GM13976 (cell line): Measurements from ENCODE around the gene KSR1.

ENCODE experiments used
- DNase-seq: peaks from one replicate; pipeline ENCODE4 v3.0.0; 2012; ENCODE audit warnings: low spot score
- CTCF ChIP-seq: IDR thresholded peaks from 2 replicates; pipeline ENCODE4 v1.5.1; 2012; ENCODE audit warnings: borderline replicate concordance, mild to moderate bottlenecking; ENCODE audit not compliant: insufficient read depth; ENCODE audit errors: extremely low read depth, missing control alignments, control extremely low read depth
- in situ Hi-C: fragments of 300-500 bp; cut with MboI; formaldehyde crosslinking; loops from one replicate; pipeline ENCODE4 v1.12.0; 2022; ENCODE audit warnings: low sequenced_read_pairs, mixed read lengths, inconsistent platforms; ENCODE audit not compliant: unreplicated experiment

KSR1 gene

GRCh38 chr17:27539794-27540317, 83.6 kb downstream of the KSR1 start:
- in situ Hi-C loops, result loop anchor here (10.0 kb wide), 1 partner anchor 165 kb away; no protein-coding TSS in a partner anchor

DNA sequence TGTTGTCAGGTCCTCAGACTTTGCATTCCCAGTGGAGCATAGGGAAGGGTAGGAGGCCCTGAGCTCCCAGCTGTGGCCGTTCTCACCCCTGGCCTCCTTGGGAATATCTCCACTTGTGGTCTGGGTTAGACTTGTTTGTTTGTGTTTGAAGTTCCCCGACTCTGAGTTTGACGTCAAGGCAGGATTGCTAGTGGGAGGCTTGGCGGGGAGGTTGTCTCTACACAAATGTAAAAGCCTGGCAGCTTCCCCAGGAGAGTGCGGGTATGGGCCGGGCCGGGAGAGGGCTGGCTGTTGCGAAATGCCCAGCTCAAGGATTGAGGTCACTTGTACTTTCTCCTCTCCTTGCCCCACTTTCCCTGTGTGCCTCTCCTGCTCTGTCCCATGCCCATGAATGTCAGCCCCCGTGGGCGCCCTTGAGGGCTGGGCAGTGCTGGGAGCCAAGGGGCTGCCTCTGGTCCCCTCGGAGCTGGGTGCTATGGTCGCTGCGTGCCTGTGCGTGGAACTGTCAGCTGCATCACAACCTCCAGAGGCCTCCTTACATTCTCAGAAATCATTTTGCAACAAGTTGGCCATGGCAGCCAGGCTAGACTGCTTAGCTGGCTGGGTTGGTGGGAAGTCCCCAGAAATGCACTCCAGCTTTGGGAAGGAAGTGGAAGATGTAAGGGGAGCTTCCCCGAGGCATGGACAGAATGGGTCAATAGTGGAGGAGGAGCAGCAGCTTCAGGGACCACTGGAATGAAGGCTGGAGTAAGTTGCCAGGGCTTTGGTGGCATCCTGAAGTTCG, 84.3 kb downstream of the KSR1 start:
- TF ChIP-seq CTCF, result no peak
- in situ Hi-C loops, result loop anchor here (10.0 kb wide), 1 partner anchor 166 kb away; no protein-coding TSS in a partner anchor

More at GRCh38 chr17:27539794-27540317, 83.6 kb downstream of the KSR1 start:
- no peak for DNase-seq
- no peak for TF ChIP-seq CTCF

DNA sequence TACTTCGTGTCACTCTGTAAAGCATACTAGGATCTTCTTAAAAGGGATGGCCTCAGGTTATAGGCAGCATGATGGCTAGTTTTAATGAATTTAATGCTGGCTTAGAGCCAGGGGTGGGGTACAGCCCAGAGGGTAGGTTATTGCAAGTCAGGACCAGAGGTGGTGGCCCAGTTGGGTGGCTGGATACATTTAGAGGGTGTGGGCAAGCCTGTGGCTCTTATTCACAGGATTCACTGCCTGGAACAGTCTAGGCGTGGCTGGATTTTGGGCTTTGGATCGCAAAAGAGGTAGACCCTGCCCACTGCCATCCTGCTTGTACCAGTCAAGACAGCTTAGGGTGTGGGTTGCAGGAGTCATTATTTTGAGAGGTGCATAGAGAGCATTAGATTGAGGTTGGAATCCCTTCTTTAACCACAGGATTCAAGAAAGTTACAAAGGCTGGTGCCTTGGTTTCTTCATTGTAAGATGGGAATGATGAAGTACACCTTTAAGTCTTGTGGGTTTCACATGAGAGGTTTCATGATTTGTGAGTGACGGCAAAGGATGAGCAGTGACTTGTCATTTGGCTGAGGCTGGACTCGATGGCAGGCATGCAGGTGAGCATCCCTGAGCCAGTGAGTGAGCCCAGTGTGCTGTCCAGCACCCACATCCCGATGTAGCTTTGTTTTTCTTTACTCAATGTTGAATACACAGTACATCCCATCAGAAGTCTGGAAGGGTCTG, 85.2 kb downstream of the KSR1 start:
- TF ChIP-seq CTCF, result no peak
- no peak for DNase-seq
- in situ Hi-C loops, result loop anchor here (10.0 kb wide), 1 partner anchor 167 kb away; no protein-coding TSS in a partner anchor

More for the DNA sequence above, 84.3 kb downstream of the KSR1 start:
- DNase-seq, result no peak

GRCh38 chr17:27542841-27543463, 86.7 kb downstream of the KSR1 start:
- no peak for DNase-seq
- no peak for TF ChIP-seq CTCF
- in situ Hi-C loops, result loop anchor here (10.0 kb wide), 1 partner anchor 168 kb away; no protein-coding TSS in a partner anchor

DNA sequence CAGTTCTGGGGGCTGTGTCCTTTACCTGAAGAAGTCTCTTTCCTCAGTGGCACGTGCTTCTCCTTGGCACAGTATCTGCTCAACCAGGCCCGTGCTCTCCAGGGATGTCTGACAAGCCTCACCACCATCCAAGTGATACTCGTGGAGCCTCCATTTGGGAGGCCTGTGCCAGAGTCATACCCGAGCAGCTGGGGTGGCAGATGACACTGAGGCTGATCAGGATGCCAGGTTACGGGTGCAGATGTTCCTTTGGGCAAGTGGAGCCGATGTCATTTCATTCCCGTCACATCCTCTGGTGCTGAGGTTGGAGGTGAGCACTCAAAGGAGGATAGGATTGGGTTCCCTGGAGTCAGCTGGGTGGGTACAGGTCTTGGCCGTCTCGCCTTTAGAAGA, 87.2 kb downstream of the KSR1 start:
- in situ Hi-C loops, result loop anchor here (10.0 kb wide), 1 partner anchor 169 kb away; no protein-coding TSS in a partner anchor
- TF ChIP-seq CTCF, result no peak

GRCh38 chr17:27543958-27544349, 87.7 kb downstream of the KSR1 start:
- in situ Hi-C loops, result loop anchor here (10.0 kb wide), 1 partner anchor 169 kb away; no protein-coding TSS in a partner anchor
- TF ChIP-seq CTCF, result no peak
- no peak for DNase-seq

More for the DNA sequence above, 87.2 kb downstream of the KSR1 start:
- no peak for DNase-seq
